Measurements from ENCODE around the gene G6PC1.
"Not testable (repeated sequence)": the region's sequence is repeated elsewhere in the genome, so short reads cannot be mapped to it uniquely, and the experiment has no call there.

GRCh38 chr17:42867694-42868261 is 32.8 kb upstream of the G6PC1 start:
- TF ChIP-seq CTCF (IDR thresholded peaks at IDR 0.05; ENCODE audit: low read length); EZH2 (IDR thresholded peaks at IDR 0.05; ENCODE audit: borderline replicate concordance, low read length): not testable (repeated sequence)
